ENCODE results near the gene LONP1.

LONP1 gene

DNA sequence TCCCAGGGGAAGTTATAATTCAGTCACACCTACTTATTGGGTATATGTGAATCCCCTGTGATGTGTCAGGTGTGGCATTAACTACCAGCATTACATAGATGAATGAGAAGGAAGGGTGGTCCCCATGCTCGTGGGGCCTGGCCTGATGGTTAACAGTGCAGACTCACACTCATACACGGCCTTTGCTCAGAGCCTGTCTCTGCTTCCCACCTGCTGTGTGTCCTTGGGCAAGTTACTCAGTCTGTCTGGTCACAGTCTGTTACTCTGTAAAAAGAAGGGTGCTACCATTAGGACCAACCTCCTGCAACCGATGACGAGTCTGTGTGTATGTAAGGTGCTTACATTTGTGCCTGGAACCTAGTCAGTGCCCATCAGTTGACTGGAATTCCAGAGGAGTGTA, 73.2 kb downstream of the LONP1 start:
- ATAC-seq (ENCODE audit: insufficient read depth, low read depth), result no peak
- Histone ChIP-seq H3K9me3 (ENCODE audit: insufficient read depth, low read length, severe bottlenecking) (no peaks in the 10 kb centered on the region), H3K9ac (ENCODE audit: low read depth, low read length) (no peak overlapping the region), H4K20me1 (ENCODE audit: insufficient read depth, low read length) (peaks cover 48% of the 10 kb centered on the region), H3K36me3 (ENCODE audit: insufficient read depth, low read length) (peaks cover 91% of the 10 kb centered on the region), H3K4me3 (ENCODE audit: low read depth in 1 of 2, low read length in 2 of 2) (no peak overlapping the region), H3K79me2 (ENCODE audit: insufficient read depth, low read length) (peaks cover 72% of the 10 kb centered on the region), H3K27ac (ENCODE audit: low read length) (no peak overlapping the region), H3K27me3 (ENCODE audit: insufficient read depth, low read length, poor library complexity) (no peaks in the 10 kb centered on the region), H3K4me2 (ENCODE audit: insufficient read depth, low read length) (no peak overlapping the region), H2AFZ (ENCODE audit: low read depth, low read length) (no peak overlapping the region), H3K4me1 (ENCODE audit: insufficient read depth, low read length) (no peaks in the 10 kb centered on the region)
- no peak for TF ChIP-seq EZH2 (IDR thresholded peaks at IDR 0.05; ENCODE audit: borderline replicate concordance, low read depth, low read length, severe bottlenecking)
- TF ChIP-seq, protein P1, sequence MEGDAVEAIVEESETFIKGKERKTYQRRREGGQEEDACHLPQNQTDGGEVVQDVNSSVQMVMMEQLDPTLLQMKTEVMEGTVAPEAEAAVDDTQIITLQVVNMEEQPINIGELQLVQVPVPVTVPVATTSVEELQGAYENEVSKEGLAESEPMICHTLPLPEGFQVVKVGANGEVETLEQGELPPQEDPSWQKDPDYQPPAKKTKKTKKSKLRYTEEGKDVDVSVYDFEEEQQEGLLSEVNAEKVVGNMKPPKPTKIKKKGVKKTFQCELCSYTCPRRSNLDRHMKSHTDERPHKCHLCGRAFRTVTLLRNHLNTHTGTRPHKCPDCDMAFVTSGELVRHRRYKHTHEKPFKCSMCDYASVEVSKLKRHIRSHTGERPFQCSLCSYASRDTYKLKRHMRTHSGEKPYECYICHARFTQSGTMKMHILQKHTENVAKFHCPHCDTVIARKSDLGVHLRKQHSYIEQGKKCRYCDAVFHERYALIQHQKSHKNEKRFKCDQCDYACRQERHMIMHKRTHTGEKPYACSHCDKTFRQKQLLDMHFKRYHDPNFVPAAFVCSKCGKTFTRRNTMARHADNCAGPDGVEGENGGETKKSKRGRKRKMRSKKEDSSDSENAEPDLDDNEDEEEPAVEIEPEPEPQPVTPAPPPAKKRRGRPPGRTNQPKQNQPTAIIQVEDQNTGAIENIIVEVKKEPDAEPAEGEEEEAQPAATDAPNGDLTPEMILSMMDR (IDR thresholded peaks at IDR 0.05; ENCODE audit: borderline replicate concordance, extremely low read depth, low read length, poor library complexity, severe bottlenecking), result no peak
- DNase-seq, result no peak

DNA sequence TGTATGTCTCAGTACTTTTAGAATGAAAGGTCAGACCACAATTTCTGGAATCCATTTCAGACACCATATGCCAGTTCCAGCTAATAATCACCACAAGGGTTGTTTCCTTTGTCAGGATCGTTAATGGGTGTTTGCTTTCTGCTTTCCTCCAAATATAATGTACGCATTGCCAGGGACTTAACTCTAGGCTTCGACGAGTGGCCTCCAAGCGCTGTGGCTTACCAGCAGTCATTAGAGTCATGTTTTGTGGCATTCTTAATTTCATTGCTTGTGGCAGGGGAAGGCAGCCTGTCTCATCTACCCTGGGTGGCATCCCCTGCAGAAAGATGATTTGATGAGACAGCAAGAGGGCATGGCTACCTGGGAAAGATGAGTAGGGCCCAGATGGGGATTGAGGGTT, 74.5 kb downstream of the LONP1 start:
- no peak overlapping the region for H3K4me3 ChIP-seq (ENCODE audit: low read depth in 1 of 2, low read length in 2 of 2)
- no peak overlapping the region for H3K9ac ChIP-seq (ENCODE audit: low read depth, low read length)
- no peaks in the 10 kb centered on the region for H3K27me3 ChIP-seq (ENCODE audit: insufficient read depth, low read length, poor library complexity)
- no peak overlapping the region for H3K27ac ChIP-seq (ENCODE audit: low read length)
- H3K4me1 ChIP-seq (ENCODE audit: insufficient read depth, low read length), result no peaks in the 10 kb centered on the region
- DNase-seq (no peak), ATAC-seq (ENCODE audit: insufficient read depth, low read depth) (no peak)
- peaks cover 61% of the 10 kb centered on the region for H4K20me1 ChIP-seq (ENCODE audit: insufficient read depth, low read length)
- TF ChIP-seq, protein P1 (IDR thresholded peaks at IDR 0.05; ENCODE audit: borderline replicate concordance, extremely low read depth, low read length, poor library complexity, severe bottlenecking), result no peak
- TF ChIP-seq EZH2 (IDR thresholded peaks at IDR 0.05; ENCODE audit: borderline replicate concordance, low read depth, low read length, severe bottlenecking), result no peak
- no peak overlapping the region for H3K4me2 ChIP-seq (ENCODE audit: insufficient read depth, low read length)
- H3K36me3 ChIP-seq (ENCODE audit: insufficient read depth, low read length), result peaks cover 91% of the 10 kb centered on the region
- peaks cover 84% of the 10 kb centered on the region for H3K79me2 ChIP-seq (ENCODE audit: insufficient read depth, low read length)
- H3K9me3 ChIP-seq (ENCODE audit: insufficient read depth, low read length, severe bottlenecking), result no peaks in the 10 kb centered on the region
- no peak overlapping the region for H2AFZ ChIP-seq (ENCODE audit: low read depth, low read length)

DNA sequence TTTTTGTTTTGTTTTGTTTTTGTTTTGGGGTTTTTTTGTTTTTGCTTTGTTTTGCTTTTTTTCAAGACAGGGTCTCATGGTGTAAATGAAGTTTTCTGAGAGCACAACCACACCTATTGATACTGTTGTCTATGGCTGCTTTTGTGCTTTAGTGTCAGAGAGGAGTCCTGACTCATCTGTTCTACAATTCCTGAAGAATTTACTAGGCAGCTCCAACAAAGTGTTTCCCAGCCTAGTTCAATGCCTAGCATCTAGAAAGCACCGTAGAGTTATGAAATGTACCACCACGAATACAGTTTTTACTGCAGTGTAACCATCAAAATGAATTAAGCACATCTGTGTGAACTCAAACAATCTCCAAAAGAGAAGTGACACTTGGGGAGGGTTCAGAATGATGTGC, 75.9 kb downstream of the LONP1 start:
- H3K27me3 ChIP-seq (ENCODE audit: insufficient read depth, low read length, poor library complexity), result no peaks in the 10 kb centered on the region
- H3K79me2 ChIP-seq (ENCODE audit: insufficient read depth, low read length), result peaks cover 94% of the 10 kb centered on the region
- no peak for TF ChIP-seq EZH2 (IDR thresholded peaks at IDR 0.05; ENCODE audit: borderline replicate concordance, low read depth, low read length, severe bottlenecking)
- TF ChIP-seq, protein P1 (IDR thresholded peaks at IDR 0.05; ENCODE audit: borderline replicate concordance, extremely low read depth, low read length, poor library complexity, severe bottlenecking), result no peak
- peaks cover 70% of the 10 kb centered on the region for H4K20me1 ChIP-seq (ENCODE audit: insufficient read depth, low read length)
- no peaks in the 10 kb centered on the region for H3K4me1 ChIP-seq (ENCODE audit: insufficient read depth, low read length)
- DNase-seq (no peak), ATAC-seq (ENCODE audit: insufficient read depth, low read depth) (no peak)
- no peaks in the 10 kb centered on the region for H3K9me3 ChIP-seq (ENCODE audit: insufficient read depth, low read length, severe bottlenecking)
- H2AFZ ChIP-seq (ENCODE audit: low read depth, low read length), result no peak overlapping the region
- H3K36me3 ChIP-seq (ENCODE audit: insufficient read depth, low read length), result peaks cover 84% of the 10 kb centered on the region
- no peak overlapping the region for H3K9ac ChIP-seq (ENCODE audit: low read depth, low read length)
- H3K4me3 ChIP-seq (ENCODE audit: low read depth in 1 of 2, low read length in 2 of 2), result no peak overlapping the region
- no peak overlapping the region for H3K4me2 ChIP-seq (ENCODE audit: insufficient read depth, low read length)
- no peak overlapping the region for H3K27ac ChIP-seq (ENCODE audit: low read length)

DNA sequence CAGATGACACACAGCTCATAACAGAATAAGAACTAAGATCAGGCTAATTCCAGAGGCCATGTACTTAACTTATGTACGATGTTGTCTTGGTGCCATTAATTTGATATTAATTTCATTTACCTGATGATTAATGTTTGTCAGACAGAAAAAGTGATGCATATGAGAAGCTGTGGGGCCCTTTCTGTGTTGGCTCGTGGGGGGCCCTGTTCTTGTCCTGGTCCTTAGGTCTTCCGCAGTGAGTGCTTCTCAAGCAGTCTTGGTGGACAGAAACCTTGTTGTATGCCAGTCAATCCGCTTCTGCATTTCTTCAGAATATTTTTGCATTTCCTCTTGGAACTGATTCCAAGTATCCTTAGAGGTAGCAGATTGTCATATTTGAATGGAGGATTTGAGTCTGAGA, 76.9 kb downstream of the LONP1 start:
- no peak for TF ChIP-seq EZH2 (IDR thresholded peaks at IDR 0.05; ENCODE audit: borderline replicate concordance, low read depth, low read length, severe bottlenecking)
- TF ChIP-seq, protein P1 (IDR thresholded peaks at IDR 0.05; ENCODE audit: borderline replicate concordance, extremely low read depth, low read length, poor library complexity, severe bottlenecking), result no peak

More for the DNA sequence above, 76.9 kb downstream of the LONP1 start:
- no peak overlapping the region for H3K4me3 ChIP-seq (ENCODE audit: low read depth in 1 of 2, low read length in 2 of 2)
- no peaks in the 10 kb centered on the region for H3K27me3 ChIP-seq (ENCODE audit: insufficient read depth, low read length, poor library complexity)
- H3K79me2 ChIP-seq (ENCODE audit: insufficient read depth, low read length), result peaks cover 99% of the 10 kb centered on the region
- H3K9me3 ChIP-seq (ENCODE audit: insufficient read depth, low read length, severe bottlenecking), result no peaks in the 10 kb centered on the region
- DNase-seq (no peak), ATAC-seq (ENCODE audit: insufficient read depth, low read depth) (no peak)
- peaks cover 79% of the 10 kb centered on the region for H4K20me1 ChIP-seq (ENCODE audit: insufficient read depth, low read length)
- H3K36me3 ChIP-seq (ENCODE audit: insufficient read depth, low read length), result peaks cover 83% of the 10 kb centered on the region
- no peak overlapping the region for H2AFZ ChIP-seq (ENCODE audit: low read depth, low read length)
- H3K4me2 ChIP-seq (ENCODE audit: insufficient read depth, low read length), result no peak overlapping the region
- H3K27ac ChIP-seq (ENCODE audit: low read length), result no peak overlapping the region
- no peaks in the 10 kb centered on the region for H3K4me1 ChIP-seq (ENCODE audit: insufficient read depth, low read length)
- H3K9ac ChIP-seq (ENCODE audit: low read depth, low read length), result no peak overlapping the region
